ENCODE measurements around the gene OSBPL6. TPM values are rescaled to one million over a fixed set of nuclear protein-coding genes. Genes with fewer than 3 reads are reported as not detected.

OSBPL6 gene
- total RNA-seq, 1 donor from 2014 or later = 5.3 TPM

- Histone ChIP-seq H3K4me3 (ENCODE audit: low read depth, low read length) (no peak overlapping the region), H3K36me3 (ENCODE audit: control insufficient read depth, insufficient read depth, low read length) (no peaks in the 10 kb centered on the region), H3K27me3 (ENCODE audit: control insufficient read depth, insufficient read depth, low read length) (no peaks in the 10 kb centered on the region)
- FAIRE-seq = no peak
- TF ChIP-seq, protein P1, sequence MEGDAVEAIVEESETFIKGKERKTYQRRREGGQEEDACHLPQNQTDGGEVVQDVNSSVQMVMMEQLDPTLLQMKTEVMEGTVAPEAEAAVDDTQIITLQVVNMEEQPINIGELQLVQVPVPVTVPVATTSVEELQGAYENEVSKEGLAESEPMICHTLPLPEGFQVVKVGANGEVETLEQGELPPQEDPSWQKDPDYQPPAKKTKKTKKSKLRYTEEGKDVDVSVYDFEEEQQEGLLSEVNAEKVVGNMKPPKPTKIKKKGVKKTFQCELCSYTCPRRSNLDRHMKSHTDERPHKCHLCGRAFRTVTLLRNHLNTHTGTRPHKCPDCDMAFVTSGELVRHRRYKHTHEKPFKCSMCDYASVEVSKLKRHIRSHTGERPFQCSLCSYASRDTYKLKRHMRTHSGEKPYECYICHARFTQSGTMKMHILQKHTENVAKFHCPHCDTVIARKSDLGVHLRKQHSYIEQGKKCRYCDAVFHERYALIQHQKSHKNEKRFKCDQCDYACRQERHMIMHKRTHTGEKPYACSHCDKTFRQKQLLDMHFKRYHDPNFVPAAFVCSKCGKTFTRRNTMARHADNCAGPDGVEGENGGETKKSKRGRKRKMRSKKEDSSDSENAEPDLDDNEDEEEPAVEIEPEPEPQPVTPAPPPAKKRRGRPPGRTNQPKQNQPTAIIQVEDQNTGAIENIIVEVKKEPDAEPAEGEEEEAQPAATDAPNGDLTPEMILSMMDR (IDR thresholded peaks at IDR 0.05; ENCODE audit: insufficient read depth, low read length, severe bottlenecking) = no peak
- DNase-seq (ENCODE audit: low read depth) = no peak
These were observed 133.7 kb downstream of the OSBPL6 start for GRCh38 chr2:178328037-178328436.

DNA sequence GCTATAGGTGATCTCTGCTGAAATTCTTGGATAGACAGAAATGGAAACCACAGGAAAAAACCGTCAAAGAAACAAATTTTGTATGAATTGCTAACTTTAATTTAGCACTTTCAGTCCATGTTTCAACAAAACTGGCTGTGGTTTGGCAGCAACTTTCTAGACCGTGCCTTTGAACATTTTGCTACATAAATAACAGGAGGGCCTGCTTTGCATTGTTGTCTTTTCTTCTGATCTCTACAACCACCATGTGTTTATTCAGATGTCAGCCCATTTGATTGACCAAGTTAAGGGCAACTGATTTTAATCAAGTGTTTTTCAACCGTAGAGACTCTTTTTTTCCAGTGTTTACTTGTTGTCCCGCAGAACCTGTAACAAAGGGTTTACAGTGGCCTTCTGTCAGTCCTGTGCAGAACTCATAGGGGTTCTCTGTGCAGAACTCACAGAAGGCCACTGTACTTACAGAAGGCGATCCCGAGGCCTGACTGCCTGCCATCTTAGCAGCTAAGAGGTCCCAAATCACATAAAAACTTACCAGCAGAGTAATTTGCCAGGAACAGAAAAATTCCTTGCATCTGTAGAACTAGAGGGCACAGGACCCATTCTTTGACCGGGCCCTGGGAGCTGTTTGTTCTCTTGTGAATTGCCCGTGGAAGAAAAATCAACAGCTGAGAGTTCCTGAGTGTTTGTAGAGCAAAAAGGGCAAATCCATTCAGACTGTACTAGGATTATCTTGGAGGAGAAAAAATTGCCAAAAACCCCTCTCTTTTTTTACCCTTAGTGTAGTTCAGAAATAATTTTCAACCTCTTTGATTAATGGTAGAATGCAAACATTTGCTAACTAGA, 136.1 kb downstream of the OSBPL6 start:
- no peaks in the 10 kb centered on the region for H3K36me3 ChIP-seq (ENCODE audit: control insufficient read depth, insufficient read depth, low read length)
- TF ChIP-seq, protein P1 (IDR thresholded peaks at IDR 0.05; ENCODE audit: insufficient read depth, low read length, severe bottlenecking) = no peak
- H3K27me3 ChIP-seq (ENCODE audit: control insufficient read depth, insufficient read depth, low read length) = no peaks in the 10 kb centered on the region
- DNase-seq (ENCODE audit: low read depth) = no peak
- H3K4me3 ChIP-seq (ENCODE audit: low read depth, low read length) = no peak overlapping the region
- FAIRE-seq = no peak

DNA sequence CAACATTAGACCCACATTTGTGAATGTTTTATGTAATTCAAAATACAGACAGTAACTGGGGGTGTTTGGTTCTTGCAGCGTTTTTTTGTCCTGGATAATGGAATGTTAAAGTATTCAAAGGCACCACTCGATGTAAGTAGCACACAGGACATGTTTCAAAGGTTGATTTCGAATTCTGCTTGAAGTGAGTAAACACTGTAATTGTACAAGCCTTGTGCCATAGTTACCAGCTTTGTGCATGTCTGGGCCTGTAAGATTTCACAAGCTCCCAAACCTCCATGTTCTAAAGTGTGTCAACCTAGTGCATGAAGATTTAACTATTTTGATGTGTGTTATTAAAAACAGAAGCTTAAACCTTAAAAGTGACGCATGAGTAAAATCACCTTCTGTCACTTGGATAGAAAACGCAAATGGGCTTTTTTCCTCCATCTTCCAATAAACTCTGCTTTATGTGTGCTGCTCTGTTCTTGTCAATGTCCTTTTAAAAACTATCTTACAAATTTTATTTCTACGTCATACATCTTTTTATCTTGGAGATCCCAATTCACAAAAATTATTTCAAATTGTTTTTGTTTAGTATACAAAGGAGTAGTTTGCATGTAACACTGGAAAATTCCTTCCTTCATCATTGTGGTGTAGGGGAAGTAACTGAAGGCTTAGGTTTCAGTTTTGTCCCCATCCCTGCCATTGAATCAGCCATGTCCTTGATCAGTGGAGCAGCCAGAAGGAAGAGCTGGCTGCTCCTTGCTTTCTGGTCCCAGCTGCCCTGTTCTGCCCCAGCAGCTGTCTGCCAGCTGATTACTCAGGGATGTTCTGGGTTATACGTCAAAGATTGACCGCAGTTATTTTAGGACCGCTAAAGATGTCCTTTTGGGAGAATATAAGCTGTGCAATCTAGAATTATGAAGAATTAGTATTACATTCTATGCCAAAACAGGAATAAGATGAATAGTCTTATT, 137.4 kb downstream of the OSBPL6 start:
- DNase-seq (ENCODE audit: low read depth) = peak; percentile 97
- no peak overlapping the region for H3K4me3 ChIP-seq (ENCODE audit: low read depth, low read length)
- H3K36me3 ChIP-seq (ENCODE audit: control insufficient read depth, insufficient read depth, low read length) = peaks cover 2% of the 10 kb centered on the region
- no peaks in the 10 kb centered on the region for H3K27me3 ChIP-seq (ENCODE audit: control insufficient read depth, insufficient read depth, low read length)
- peak; percentile 77 for FAIRE-seq
- TF ChIP-seq, protein P1 (IDR thresholded peaks at IDR 0.05; ENCODE audit: insufficient read depth, low read length, severe bottlenecking) = no peak

DNA sequence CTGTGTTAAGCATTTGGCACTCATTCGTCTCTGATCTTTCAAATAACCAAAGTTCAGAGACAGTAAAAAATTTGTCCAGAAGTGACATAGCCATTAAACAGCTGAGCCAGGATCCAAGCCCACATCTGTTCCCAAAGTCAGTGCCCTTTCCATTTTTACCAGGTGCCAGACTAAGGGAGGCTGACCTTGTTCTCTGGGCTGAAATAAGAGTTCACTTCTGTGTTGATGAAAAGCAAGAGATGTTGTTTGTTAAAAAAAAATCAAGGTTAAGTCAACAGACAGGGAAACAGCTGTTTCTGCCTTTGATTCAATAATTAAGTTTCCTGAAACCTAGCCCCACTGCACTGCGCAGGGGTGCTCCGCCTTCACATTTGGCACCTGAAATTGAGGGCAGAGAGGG, 139.5 kb downstream of the OSBPL6 start:
- TF ChIP-seq, protein P1 (IDR thresholded peaks at IDR 0.05; ENCODE audit: insufficient read depth, low read length, severe bottlenecking) = no peak
- Histone ChIP-seq H3K36me3 (ENCODE audit: control insufficient read depth, insufficient read depth, low read length) (peaks cover 2% of the 10 kb centered on the region), H3K27me3 (ENCODE audit: control insufficient read depth, insufficient read depth, low read length) (no peaks in the 10 kb centered on the region), H3K4me3 (ENCODE audit: low read depth, low read length) (no peak overlapping the region)
- FAIRE-seq (no peak), DNase-seq (ENCODE audit: low read depth) (no peak)

GRCh38 chr2:178335230-178335629, 140.9 kb downstream of the OSBPL6 start:
- H3K36me3 ChIP-seq (ENCODE audit: control insufficient read depth, insufficient read depth, low read length) = peaks cover 2% of the 10 kb centered on the region

More at GRCh38 chr2:178335230-178335629, 140.9 kb downstream of the OSBPL6 start:
- no peaks in the 10 kb centered on the region for H3K27me3 ChIP-seq (ENCODE audit: control insufficient read depth, insufficient read depth, low read length)
- TF ChIP-seq, protein P1 (IDR thresholded peaks at IDR 0.05; ENCODE audit: insufficient read depth, low read length, severe bottlenecking) = no peak
- no peak for FAIRE-seq
- no peak overlapping the region for H3K4me3 ChIP-seq (ENCODE audit: low read depth, low read length)
- no peak for DNase-seq (ENCODE audit: low read depth)
